GM12878 (cell line): Measurements from ENCODE around the gene SORBS2. TPM values are rescaled to one million over a fixed set of nuclear protein-coding genes. Genes with fewer than 3 reads are reported as not detected.

Experiments used
- ATAC-seq: fragments of 200-7000 bp; cut with Tn5 transposase; 3 replicates; pipeline ENCODE4 v1.9.1; 2020; ENCODE audit warnings: mild to moderate bottlenecking, moderate library complexity
- BruUV-seq: library from RNA; stranded (reverse); fragments of 400-500 nt; replicated peaks from 2 replicates; lab custom pipeline; 2021; lab: Mats Ljungman, UMichigan
- CTCF ChIA-PET: fragments of 300-600 bp; sonication (Branson Sonifier 250); formaldehyde crosslinking; extraction: SDS; loops from one replicate; lab custom pipeline; 2021; ENCODE audit warnings: inconsistent platforms; lab: Yijun Ruan, JAX
- POLR2A ChIA-PET: fragments of 350-600 bp; formaldehyde crosslinking; extraction: SDS; loops from one replicate; lab custom pipeline; 2021; ENCODE audit warnings: inconsistent platforms; lab: Charles Lee
- RAD21 ChIA-PET: fragments of 300-600 bp; sonication (Branson Sonifier 250); formaldehyde crosslinking; loops from one replicate; lab custom pipeline; 2023; ENCODE audit warnings: antibody characterized with exemption; ENCODE audit not compliant: unreplicated experiment; lab: Charles Lee
- SMC1A ChIA-PET: fragments of 300-600 bp; sonication (Branson Sonifier 250); formaldehyde crosslinking; loops from one replicate; lab custom pipeline; 2023; ENCODE audit not compliant: unreplicated experiment, uncharacterized antibody; lab: Charles Lee
- DNase-seq: peaks from one replicate; pipeline ENCODE4 v3.0.0-alpha.2; 2011; ENCODE audit warnings: low read depth, low spot score
- FAIRE-seq: peaks from 3 replicates; lab custom pipeline; 2011; peaks lifted over from hg19 to GRCh38; lab: Jason Lieb, UNC
- H2AFZ ChIP-seq: 2 replicates; pipeline ENCODE4 v1.6.0; 2011; ENCODE audit warnings: low read depth, low read length, control low read depth; ENCODE audit not compliant: control insufficient read depth
- H3K27ac ChIP-seq: 2 replicates; pipeline ENCODE4 v1.5.1; 2011; ENCODE audit warnings: control low read depth; ENCODE audit not compliant: control insufficient read depth, insufficient read depth
- H3K27me3 ChIP-seq, 2 experiments: replicated peaks in 1 of 2; 2 replicates each; pipeline versions ENCODE4 v1.6.0 to v1.6.1; 2011; ENCODE audit warnings: low read length in 1 of 2; ENCODE audit not compliant: control insufficient read depth in 2 of 2, insufficient read depth in 2 of 2
- H3K36me3 ChIP-seq, 2 experiments: 2 replicates each; pipeline ENCODE4 v1.5.1; 2011; ENCODE audit warnings: low read length in 1 of 2; ENCODE audit not compliant: control insufficient read depth in 2 of 2, insufficient read depth in 2 of 2
- H3K4me1 ChIP-seq: 2 replicates; pipeline ENCODE4 v1.6.1; 2011; ENCODE audit warnings: mild to moderate bottlenecking, low read length, moderate library complexity, mixed read lengths; ENCODE audit not compliant: control insufficient read depth, insufficient read depth
- H3K4me2 ChIP-seq: 2 replicates; pipeline ENCODE4 v1.6.0; 2011; ENCODE audit warnings: control low read depth; ENCODE audit not compliant: control insufficient read depth, insufficient read depth
- H3K4me3 ChIP-seq: fragments of 200-600 bp; sonication (generic); 2 replicates; pipeline ENCODE4 v1.5.1; 2016
- H3K79me2 ChIP-seq: 2 replicates; pipeline ENCODE4 v1.6.0; 2011; ENCODE audit warnings: low read length; ENCODE audit not compliant: control insufficient read depth, insufficient read depth
- H3K9ac ChIP-seq: 2 replicates; pipeline ENCODE4 v1.8.0; 2011; ENCODE audit warnings: low read length, control low read depth, mixed read lengths; ENCODE audit not compliant: control insufficient read depth, insufficient read depth
- H3K9me3 ChIP-seq: replicated peaks from 3 replicates; pipeline ENCODE4 v1.5.1; 2011; ENCODE audit warnings: mild to moderate bottlenecking, low read length; ENCODE audit not compliant: control insufficient read depth, insufficient read depth
- H4K20me1 ChIP-seq: 2 replicates; pipeline ENCODE4 v1.6.0; 2011; ENCODE audit not compliant: control insufficient read depth, insufficient read depth
- CBX3 ChIP-seq: fragments of 200-600 bp; sonication (generic); IDR thresholded peaks from 2 replicates; pipeline ENCODE4 v1.6.1; 2016; ENCODE audit warnings: low read depth, borderline replicate concordance
- CREM ChIP-seq: IDR thresholded peaks from 2 replicates; pipeline ENCODE4 v1.6.1; 2014; ENCODE audit warnings: antibody characterized with exemption, low read depth
- MEF2B ChIP-seq: fragments of 450-650 bp; IDR thresholded peaks from 2 replicates; pipeline ENCODE4 v1.6.1; 2018; ENCODE audit warnings: mild to moderate bottlenecking, moderate library complexity; ENCODE audit not compliant: partially characterized antibody, poor library complexity, severe bottlenecking
- MTA2 ChIP-seq: fragments of 450-650 bp; IDR thresholded peaks from 2 replicates; pipeline ENCODE4 v1.6.1; 2016; ENCODE audit warnings: low read depth, mild to moderate bottlenecking, moderate library complexity
- POLR2A ChIP-seq: IDR thresholded peaks from 2 replicates; pipeline ENCODE4 v1.6.1; 2011; ENCODE audit warnings: low read depth, mild to moderate bottlenecking, low read length
- RELA ChIP-seq: fragments of 450-650 bp; IDR thresholded peaks from 2 replicates; pipeline ENCODE4 v1.8.0; 2014; ENCODE audit warnings: borderline replicate concordance; ENCODE audit not compliant: partially characterized antibody
- ZNF207 ChIP-seq: fragments of 450-650 bp; IDR thresholded peaks from 2 replicates; pipeline ENCODE4 v1.6.1; 2014; ENCODE audit warnings: antibody characterized with exemption, mild to moderate bottlenecking, borderline replicate concordance
- WGBS: methylation state at CpG from one replicate; pipeline ENCODE4 v1.1.6; 2016; ENCODE audit warnings: low lambda C conversion rate; ENCODE audit not compliant: insufficient replicate concordance, insufficient coverage; ENCODE audit errors: missing lambda C conversion rate; 5-methylcytosine and 5-hydroxymethylcytosine counted together
- in situ Hi-C: fragments of 300-500 bp; cut with MboI; formaldehyde crosslinking; loops from 9 replicates; pipeline ENCODE4 v1.14.3; 2018; ENCODE audit warnings: mixed read lengths
- intact Hi-C: fragments of 100-400 bp; cut with micrococcal nuclease; formaldehyde crosslinking; loops from one replicate; pipeline ENCODE4 v1.14.2; 2022; ENCODE audit not compliant: unreplicated experiment
- polyA plus RNA-seq, 11 experiments: library from polyadenylated mRNA; depleted of rRNA in 4 of 11; unstranded in 6 of 11; stranded (reverse) in 5 of 11; fragments of >200 nt; fragmentation: Nextera tagmentation in 4 of 11; fragmentation: Illumina TruSeq in 1 of 11; extraction: Ambion mirVana in 4 of 11; extraction: Trizol in 1 of 11; gene quantifications; 1 replicate in 1 of 11; 2 replicates in 10 of 11; pipeline versions ENCODE4 v1.2.1 to v1.2.3, GENCODE V29; 2011 to 2016; ENCODE audit warnings: inconsistent platforms in 2 of 11, missing spikeins in 2 of 11, low read depth in 1 of 11
- total RNA-seq, 4 experiments: library from RNA; depleted of rRNA in 3 of 4; stranded (reverse); fragments of >200 nt in 3 of 4; fragmentation: Illumina TruSeq in 1 of 4; extraction: Trizol in 1 of 4; gene quantifications; 2 replicates each; pipeline versions ENCODE4 v1.2.1 to v1.2.3, GENCODE V29; 2013 to 2021
- TF ChIP-seq, protein P1 (sequence below): fragments of 450-650 bp; IDR thresholded peaks from 2 replicates; pipeline ENCODE4 v1.6.1; 2017; ENCODE audit warnings: antibody characterized with exemption, mild to moderate bottlenecking, moderate library complexity
- TF ChIP-seq, protein P2 (sequence below): fragments of 450-650 bp; IDR thresholded peaks from 2 replicates; pipeline ENCODE4 v1.6.1; 2016; ENCODE audit warnings: mild to moderate bottlenecking, moderate library complexity, borderline replicate concordance

The SORBS2 gene
- total and polyA plus RNA-seq, 10 of the 15 experiments (the other 5 are each of a cell fraction or from before 2014, with no cell fraction given) = 0.06 to 3.0 (median 0.79) TPM

DNA sequence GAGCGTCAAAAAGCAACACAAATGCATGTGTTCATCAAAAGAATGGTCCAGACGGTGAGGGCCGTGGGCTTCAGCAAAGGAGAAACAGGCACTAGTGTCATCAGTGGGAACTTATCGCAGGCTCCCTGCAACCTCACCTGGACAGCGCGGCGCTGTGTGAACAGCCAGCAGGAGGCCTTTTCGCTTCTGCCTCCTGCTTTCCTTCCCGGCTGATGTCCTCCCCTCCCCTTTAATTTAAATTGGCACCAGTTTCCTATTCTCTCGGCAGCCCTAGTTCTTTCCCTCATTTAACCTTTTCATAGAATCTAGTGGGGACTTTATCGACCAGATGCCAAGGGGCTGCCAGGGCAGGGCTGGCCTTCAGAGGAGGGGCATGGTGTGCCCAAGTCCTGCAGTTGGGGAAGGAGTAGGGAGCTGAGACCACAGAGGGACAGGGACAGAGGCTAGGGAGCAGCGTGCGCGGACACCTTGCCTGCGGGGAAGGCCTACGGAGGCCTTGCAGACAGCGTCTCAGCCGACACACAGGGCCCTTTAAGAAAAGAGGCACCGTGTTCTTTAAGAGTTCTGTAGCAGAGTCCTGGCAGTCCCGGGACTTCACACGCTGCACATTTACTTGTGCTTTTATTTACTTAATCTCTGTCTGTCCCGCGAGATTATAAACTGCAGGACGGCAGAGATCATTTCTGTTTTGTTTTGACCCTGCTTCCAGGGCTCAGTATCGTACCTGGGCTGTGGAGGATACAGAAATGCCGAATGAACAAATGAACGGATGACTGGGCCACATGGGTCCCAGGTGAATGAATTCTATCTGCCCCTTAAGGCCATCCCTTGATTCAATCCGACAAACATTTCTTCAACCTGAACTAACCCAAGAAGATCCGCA is 8.4 kb upstream of the SORBS2 start:
- FAIRE-seq = no peak
- ChIA-PET SMC1A (no interaction called here), RAD21 (no interaction called here), POLR2A (no interaction called here), CTCF (no interaction called here)
- Histone ChIP-seq H3K9me3 (no peaks in the 10 kb centered on the region), H4K20me1 (no peaks in the 10 kb centered on the region), H3K4me3 (no peak overlapping the region), H3K27ac (no peak overlapping the region), H3K4me1 (no peaks in the 10 kb centered on the region), H3K36me3 (no peaks in the 10 kb centered on the region), H2AFZ (no peak overlapping the region), H3K9ac (no peak overlapping the region), H3K27me3 (no peaks in the 10 kb centered on the region; a peak in 1 of 4 replicates), H3K4me2 (no peak overlapping the region), H3K79me2 (no peaks in the 10 kb centered on the region)
- intact Hi-C loops (no loop called here), in situ Hi-C loops (no loop called here)
- TF ChIP-seq CBX3 = no peak
- DNase-seq = no peak
- ATAC-seq = no peak
- WGBS = 77% methylated on average over 29 of the region's 29 CpGs
- BruUV-seq = no TSS peak

DNA sequence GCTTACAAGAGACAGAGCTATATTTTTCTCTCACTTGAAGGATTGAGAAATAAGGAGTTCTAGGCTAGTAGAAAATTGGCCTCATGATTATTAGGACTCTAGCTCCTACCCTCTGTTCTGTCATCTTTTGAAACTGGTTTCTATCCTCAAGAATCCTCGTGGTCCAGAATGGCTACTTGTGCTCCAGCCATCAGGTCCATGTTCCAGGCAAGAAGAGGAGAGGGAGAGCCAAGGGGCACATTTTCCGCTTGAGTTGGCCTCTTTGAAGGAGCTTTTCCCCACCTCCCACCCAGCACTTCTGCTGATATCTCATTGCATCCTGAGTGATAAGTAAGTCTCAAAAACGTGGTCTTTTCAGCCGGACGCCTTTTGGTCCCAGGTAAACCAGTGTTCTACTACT is 7.2 kb upstream of the SORBS2 start:
- DNase-seq (no peak), FAIRE-seq (no peak), ATAC-seq (no peak)
- Histone ChIP-seq H3K79me2 (no peaks in the 10 kb centered on the region), H3K4me1 (no peaks in the 10 kb centered on the region), H3K9me3 (no peaks in the 10 kb centered on the region), H3K36me3 (no peaks in the 10 kb centered on the region), H3K4me2 (no peak overlapping the region), H3K27me3 (no peaks in the 10 kb centered on the region; a peak in 1 of 4 replicates), H2AFZ (no peak overlapping the region), H3K27ac (no peak overlapping the region), H3K4me3 (no peak overlapping the region), H4K20me1 (no peaks in the 10 kb centered on the region), H3K9ac (no peak overlapping the region)
- WGBS = 40% methylated on average over 5 of the region's 5 CpGs
- BruUV-seq = no TSS peak
- RAD21 ChIA-PET = no interaction called here
- POLR2A ChIA-PET = no interaction called here
- in situ Hi-C loops (no loop called here), intact Hi-C loops (no loop called here)
- SMC1A ChIA-PET = interaction anchor here (0.6 kb wide), 1 partner anchor 13 kb away, joined by 4 read pairs; no protein-coding TSS in a partner anchor
- CTCF ChIA-PET = no interaction called here
- TF ChIP-seq, protein P1, sequence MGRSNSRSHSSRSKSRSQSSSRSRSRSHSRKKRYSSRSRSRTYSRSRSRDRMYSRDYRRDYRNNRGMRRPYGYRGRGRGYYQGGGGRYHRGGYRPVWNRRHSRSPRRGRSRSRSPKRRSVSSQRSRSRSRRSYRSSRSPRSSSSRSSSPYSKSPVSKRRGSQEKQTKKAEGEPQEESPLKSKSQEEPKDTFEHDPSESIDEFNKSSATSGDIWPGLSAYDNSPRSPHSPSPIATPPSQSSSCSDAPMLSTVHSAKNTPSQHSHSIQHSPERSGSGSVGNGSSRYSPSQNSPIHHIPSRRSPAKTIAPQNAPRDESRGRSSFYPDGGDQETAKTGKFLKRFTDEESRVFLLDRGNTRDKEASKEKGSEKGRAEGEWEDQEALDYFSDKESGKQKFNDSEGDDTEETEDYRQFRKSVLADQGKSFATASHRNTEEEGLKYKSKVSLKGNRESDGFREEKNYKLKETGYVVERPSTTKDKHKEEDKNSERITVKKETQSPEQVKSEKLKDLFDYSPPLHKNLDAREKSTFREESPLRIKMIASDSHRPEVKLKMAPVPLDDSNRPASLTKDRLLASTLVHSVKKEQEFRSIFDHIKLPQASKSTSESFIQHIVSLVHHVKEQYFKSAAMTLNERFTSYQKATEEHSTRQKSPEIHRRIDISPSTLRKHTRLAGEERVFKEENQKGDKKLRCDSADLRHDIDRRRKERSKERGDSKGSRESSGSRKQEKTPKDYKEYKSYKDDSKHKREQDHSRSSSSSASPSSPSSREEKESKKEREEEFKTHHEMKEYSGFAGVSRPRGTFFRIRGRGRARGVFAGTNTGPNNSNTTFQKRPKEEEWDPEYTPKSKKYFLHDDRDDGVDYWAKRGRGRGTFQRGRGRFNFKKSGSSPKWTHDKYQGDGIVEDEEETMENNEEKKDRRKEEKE = no peak
- TF ChIP-seq ZNF207 (no peak), MTA2 (no peak), MEF2B (no peak), POLR2A (no peak), CREM (no peak), RELA (no peak)
- TF ChIP-seq, protein P2, sequence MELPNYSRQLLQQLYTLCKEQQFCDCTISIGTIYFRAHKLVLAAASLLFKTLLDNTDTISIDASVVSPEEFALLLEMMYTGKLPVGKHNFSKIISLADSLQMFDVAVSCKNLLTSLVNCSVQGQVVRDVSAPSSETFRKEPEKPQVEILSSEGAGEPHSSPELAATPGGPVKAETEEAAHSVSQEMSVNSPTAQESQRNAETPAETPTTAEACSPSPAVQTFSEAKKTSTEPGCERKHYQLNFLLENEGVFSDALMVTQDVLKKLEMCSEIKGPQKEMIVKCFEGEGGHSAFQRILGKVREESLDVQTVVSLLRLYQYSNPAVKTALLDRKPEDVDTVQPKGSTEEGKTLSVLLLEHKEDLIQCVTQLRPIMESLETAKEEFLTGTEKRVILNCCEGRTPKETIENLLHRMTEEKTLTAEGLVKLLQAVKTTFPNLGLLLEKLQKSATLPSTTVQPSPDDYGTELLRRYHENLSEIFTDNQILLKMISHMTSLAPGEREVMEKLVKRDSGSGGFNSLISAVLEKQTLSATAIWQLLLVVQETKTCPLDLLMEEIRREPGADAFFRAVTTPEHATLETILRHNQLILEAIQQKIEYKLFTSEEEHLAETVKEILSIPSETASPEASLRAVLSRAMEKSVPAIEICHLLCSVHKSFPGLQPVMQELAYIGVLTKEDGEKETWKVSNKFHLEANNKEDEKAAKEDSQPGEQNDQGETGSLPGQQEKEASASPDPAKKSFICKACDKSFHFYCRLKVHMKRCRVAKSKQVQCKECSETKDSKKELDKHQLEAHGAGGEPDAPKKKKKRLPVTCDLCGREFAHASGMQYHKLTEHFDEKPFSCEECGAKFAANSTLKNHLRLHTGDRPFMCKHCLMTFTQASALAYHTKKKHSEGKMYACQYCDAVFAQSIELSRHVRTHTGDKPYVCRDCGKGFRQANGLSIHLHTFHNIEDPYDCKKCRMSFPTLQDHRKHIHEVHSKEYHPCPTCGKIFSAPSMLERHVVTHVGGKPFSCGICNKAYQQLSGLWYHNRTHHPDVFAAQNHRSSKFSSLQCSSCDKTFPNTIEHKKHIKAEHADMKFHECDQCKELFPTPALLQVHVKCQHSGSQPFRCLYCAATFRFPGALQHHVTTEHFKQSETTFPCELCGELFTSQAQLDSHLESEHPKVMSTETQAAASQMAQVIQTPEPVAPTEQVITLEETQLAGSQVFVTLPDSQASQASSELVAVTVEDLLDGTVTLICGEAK = no peak
